GM21360 (cell line): ENCODE results near the gene MTOR.

Source experiments
- ATAC-seq: cut with Tn5 transposase; IDR thresholded peaks from one replicate; pipeline ENCODE4 v1.9.1; 2021; ENCODE audit warnings: mild to moderate bottlenecking, moderate library complexity; ENCODE audit not compliant: unreplicated experiment

Gene MTOR

DNA sequence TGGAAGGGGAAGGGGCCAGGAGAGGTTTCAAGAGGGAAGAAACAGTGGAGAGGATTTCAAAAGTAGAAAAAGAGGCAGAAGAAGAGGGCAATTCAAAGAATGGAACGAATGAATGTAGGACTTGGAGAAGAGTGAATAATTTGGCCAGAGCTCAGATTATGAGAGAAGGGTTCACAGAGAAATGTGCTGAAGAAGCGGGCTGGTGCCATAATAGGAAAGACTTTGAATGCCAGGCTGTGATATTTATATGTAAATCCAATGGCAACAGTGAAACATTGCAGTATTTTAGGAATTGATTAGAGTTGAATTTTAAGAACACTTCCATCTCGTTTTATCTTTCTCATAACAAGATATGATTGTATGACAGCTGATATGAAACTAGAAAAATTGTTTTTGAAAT, 109.2 kb downstream of the MTOR start:
- ATAC-seq, result no peak

DNA sequence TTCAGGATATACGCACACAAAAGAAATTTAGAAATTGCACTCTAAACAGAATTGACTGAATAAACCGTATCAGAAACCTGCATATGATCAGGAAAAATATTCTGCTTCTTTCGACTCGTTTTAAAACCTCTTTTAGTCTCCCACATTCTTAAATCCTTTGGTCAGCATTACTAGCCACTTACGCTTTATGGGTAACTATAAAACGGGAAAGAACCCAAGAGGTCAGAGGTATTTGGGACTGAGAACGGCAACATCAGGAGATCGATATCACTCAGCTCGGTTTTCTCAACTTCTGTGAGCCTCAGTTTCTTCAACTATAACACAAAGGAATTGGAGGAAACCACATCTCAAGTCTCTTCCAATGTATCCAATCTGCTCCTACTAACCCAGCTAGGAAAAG, 109.6 kb downstream of the MTOR start:
- ATAC-seq, result no peak

DNA sequence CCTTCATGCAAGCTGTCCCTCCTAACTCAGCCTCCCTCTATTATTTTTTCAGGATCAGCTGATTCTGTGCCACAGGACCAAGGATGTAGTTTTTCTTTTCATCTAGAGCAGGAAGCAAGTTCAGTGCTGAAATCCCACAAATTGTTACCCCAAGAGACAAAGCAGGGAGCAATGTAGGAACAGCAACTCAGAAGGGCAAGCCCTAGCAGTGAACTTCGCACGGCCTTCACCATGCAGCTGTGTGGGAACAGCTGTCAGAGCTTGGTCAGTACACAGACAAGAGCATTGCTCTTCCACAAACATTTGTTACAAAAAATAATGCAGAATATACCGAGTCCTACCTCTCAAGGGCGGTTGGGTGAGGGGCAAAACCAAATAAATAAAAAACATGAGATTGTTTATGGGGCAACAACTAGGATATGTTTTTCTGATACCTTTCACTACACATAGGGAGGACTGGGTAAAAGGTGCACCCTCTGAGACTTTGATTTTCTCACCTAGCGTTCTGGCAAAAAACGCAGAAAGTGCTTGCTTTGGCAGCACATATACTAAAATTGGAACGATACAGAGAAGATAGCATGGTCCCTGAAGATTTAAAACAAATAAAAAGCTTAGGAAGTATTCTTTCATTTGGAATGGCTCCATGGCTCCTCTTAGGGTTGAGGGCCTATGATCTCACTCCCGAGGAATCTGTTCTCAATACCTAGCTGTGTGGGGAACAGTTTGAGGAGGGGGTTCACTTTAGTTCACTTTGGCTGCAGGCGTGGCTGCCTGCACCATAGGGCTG, 110.3 kb downstream of the MTOR start:
- ATAC-seq, result no peak

DNA sequence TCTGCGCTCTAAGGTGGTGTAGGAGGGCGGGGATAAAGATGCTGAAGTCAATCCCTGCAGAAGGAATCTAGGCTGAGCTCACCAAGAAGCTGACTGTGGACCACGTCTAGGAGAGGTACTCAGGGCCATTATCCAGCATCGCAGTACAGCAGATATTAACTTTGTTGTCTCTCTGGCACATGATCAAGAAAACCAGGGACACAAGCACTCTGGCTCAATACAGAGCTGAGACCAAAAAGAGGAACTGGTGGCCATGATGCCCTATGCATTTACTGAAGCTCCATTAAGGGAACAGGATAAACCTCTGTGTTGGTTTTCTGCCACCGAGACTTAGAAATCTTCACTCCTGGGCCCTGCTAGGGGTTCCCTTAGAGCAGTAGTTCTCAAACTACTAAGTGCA, 111.2 kb downstream of the MTOR start:
- no peak for ATAC-seq

DNA sequence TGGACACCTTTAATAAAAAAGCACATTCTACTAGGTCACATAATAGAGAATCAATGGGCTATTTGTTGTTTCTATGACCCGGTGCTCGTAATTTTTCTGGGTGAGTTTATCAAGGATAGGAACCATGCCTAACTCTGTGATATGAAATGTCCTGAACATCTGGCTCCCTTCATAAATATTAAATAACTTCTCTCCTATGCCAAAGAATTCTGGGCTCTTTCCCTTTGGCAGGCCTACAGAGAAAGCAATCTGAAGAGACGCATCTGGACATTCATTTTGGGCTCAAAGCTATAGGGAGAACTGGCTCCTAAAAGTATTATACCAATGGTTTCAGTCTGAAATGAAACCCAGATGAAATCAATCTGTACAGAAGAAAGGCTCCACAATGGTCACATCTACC, 112.0 kb downstream of the MTOR start:
- no peak for ATAC-seq

DNA sequence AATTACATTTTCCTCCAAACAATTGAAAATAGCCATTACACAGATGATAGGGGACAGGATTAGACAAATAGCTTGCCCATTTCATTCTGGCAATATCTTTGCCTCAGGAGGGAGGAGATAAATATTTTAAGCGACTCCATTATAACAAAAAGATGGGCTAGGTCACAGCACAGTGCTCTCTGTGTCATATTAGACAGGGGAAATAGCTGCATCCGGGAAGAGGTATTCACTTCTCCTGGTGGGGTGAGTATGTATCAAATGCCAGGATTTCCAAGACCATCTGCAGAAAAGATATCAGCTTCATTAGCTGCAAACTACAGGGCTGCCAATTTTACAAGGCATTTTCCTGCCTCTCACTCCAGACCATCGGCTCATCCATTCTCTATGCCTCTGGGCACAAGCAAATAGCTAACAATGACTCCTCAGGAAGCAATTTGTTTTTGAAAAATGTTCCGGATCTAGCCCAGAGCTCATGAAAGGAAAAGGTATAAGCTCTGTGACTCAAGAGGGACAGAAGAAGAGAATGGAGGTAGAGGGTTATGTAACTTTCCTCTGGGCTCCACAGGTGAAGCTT, 115.1 kb downstream of the MTOR start:
- ATAC-seq, result no peak

DNA sequence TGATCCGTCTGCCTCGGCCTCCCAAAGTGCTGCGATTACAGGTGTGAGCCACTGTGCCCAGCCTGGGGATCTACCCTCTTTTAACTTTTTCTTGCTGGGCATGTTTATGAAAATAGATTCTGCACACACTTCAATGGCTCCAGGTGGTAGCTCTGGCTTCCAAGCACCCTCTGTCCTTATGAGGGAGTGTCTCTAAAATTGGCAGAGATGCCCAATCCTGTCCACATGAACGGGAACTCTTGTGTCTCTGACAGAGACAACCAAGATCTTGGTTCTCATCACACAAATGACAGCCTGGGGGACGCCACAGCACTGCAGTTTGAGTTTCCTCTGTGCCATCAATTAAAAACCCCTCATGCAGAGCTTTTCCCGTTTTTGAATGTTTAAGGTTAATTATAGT, 116.6 kb downstream of the MTOR start:
- ATAC-seq, result no peak

DNA sequence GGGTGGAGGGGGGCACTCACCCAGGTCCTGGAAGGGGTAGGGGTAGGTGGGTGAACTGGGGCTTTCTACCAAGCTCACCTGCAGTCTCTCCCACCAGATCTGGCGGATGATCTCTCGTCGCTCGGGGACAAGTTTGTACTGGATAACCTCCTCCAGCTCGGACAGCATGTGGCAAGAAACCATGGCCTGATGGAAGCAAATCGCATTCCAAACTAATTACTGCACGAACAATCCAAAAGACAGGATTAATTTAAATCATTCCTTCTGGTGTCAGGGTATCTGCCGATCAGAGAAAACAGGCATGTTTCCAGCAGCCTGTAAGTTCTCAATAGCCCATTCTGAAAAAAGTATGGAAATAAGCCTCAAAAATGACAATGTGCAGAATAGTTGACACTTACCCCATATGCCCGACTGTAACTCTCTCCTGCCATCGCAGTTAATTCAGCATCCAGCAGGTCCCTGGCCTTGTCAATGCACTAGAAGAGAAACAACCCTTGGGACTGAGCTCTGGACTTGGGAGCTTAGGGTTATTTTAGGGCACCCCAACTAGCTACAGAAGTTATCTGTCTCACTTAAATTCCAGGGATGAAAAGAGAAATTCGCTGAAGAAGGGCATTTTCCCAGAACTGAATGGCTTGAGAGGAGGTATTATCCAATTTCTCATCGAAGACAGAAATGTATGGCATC, 117.6 kb downstream of the MTOR start:
- ATAC-seq, result no peak

DNA sequence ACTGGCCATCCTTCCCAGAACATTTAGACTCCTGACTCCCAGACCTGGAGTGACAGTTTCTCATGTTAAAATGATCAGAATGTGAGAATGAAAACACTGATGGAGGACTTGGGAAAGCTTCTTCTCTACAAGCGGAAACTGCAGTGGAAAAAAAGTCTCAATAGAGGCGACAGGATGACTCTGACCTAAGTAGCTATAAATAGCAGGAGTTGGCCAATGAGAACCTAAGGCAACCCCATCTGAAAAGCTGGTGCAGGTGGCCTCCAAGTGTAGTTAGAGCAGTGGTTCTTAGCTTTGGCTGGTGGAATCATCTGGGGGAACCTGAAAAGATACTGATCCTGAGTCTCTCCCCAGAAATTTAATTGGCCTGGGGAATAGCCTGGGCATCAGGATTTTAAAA, 118.4 kb downstream of the MTOR start:
- ATAC-seq, result no peak

DNA sequence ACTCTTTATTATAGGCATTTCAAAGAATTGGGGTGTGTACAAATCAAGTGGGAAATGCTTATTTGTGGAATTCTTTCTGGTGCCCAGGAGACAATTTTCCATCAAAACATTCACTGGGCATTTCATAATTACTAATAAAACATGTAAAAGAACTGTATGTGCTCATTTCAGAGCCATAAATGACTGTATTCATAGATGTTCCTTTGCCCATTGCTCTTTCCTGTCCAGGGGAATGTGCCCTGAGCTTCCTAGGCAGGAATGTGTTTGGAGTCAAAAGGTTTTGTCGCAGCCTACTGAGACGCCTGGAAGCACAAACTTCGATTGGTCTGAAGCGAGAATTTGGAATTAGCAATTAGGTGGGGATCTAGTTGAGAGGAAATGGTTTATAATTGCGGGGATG, 119.0 kb downstream of the MTOR start:
- ATAC-seq, result no peak

DNA sequence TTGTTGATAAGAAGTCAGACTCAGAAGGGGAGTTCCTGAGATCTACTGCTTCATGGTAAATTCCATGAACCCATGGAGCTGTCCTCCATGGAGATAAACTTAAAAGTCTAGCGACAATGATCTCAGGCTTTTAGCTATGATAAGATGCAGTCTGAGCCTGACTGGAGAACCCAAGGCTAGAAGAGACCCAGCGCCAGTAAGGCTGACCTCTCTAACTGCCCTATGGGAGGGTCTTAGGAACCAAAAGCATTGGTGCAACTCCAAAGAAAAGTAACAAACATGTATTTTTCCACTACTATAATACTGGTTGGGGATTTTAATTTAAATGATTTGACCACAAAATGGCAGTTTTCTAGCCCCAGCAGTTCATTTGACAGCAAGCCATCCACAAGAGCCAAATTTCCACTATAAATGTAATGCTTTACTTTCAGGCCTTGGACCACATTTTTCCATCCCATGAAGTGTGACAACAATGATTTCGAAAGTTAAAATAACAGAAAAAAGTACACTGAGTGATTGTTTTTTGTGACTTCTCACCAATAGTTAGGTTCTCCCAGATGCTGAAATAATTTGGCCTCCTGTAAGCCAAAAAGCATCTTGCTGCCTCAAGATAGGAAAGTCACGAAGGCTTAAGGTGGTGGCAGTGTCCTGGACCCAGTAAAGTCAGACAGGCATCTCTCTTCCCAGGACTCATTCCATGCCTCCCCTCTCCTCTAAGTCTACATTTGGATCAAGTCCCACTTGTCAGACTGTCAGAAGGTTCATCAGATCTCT, 119.5 kb downstream of the MTOR start:
- no peak for ATAC-seq

DNA sequence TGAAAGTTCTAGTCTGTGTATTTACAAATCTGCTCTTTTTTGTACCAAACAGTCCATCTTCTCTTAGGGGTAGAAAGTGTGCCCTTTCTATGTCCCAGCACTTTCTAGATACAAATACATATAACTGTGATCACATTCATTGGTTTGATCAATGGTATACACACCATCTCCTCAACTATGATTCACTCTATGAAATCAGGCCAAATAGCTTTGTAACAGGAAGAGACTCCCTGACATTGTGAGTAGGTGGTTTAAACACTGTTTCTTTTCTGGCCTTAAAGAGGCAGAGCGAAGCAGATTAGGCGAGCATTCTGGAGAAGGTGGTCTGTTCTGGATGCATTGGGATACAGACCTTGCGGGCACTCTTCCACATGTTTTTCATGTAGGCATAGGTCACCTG, 123.4 kb downstream of the MTOR start:
- ATAC-seq, result no peak

DNA sequence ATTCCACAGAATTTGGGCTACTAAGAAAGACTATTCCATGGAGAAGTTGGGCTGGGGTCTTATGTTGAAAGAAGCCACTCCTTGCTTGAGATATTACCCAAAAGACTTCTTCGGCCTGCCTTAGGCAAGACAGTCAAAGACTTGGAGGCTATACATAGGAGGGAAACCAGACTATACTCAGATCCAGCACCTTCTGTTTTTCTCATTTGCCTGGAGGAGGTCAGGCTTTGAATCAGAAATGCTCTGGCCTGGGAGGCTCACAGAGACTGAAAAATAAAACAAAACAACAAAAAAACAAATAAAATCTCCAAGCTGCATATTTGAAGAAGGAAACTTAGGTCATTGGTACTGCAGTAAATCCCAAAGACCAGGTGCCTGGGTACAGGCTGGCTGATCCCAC, 124.3 kb downstream of the MTOR start:
- no peak for ATAC-seq

DNA sequence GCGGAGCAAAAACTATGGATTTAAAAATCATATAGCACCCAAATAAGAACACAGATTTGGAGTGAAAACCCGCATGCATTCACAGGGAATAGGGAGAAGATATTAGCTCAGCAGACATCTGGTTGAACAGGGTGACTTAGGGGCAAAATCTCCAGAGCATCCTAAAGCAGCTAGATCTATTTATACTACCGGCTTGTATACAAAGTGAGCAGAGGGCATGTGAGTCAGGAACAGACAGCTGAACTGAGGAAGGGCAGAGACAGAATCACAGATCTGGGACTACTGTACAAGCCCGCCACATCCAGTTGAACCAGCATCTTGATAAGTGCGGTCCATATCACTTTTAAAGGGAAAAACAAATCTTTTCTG, 127.5 kb downstream of the MTOR start:
- no peak for ATAC-seq

DNA sequence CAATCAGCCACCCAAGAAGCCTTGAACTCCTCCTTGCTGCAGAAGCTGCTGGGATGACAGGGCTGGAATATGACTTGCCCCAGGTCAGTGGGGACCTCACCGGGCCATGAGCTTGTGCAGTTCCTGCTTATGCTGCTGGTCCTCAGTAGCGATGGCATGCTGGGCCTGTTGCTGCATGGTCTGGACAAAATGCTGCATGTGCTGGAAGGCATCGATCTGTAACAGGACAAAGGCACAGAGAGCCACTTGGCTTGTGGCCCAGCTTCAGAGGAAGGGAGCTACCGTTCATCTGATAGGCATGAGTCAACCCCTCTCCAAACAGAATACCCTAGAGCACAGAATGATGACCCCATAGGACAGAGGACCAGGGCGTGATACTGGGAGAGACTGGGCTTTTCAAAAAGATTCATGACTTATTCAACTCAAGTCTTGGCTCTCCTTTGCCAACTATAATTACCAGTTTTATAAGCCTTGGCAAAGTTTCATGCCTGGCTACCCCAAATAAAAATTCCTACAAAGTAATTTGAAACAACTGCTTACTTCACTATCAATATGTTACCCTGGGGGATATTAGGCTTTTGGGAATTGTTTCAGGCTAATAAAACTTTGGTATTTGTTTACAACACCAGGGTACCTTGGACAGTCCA, 128.0 kb downstream of the MTOR start:
- ATAC-seq, result no peak

DNA sequence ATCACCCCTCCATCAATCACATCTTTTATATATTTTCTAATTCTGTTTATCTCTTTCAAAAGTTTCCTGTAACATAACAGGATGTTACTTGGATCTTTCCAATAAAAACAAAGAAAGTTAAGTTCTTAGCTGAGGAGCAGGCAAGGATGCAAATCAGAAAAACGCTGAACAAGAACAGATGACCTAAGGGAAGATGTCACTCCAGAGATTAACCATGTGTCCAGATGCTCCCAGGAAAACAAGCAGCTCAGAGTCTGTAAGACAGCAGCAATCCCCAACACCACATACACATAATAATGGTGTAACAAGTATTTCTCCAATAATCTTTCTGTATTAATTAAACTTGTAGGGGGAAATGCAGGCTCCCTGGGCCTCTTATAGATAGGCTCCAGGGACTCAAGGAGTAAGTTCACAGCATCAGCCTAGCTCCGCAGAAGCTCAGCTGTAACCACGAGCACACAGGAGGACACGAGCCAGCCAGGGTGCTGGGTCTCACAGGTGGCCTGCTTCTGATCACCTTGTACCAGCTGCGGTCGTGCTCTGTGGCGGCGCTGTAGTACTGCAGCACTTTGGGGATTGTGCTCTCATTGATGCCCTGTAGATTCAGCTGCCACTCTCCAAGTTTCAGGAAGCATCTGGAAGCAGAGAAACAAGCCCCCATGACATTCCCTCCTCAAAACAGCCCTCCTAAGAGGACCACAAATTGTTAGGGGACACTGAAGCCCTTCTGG, 129.6 kb downstream of the MTOR start:
- ATAC-seq, result no peak

DNA sequence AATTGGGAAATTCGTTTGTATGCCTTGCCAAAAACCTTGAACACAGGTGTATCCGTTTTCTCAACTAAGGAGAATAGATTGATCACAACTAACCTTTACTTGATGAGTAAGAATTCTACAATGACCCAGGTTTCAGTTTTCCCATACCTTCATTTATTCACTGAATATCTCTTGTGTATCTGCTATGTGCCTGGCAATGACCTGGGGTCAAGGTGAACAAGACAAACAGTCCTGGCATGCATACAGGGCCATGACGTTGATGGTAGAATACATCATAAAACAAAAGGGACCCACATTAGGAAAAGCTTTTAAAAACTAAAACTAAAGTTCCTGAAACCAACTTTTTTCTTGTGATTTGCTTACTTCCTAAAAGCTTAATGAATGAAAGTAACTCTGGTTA, 130.5 kb downstream of the MTOR start:
- ATAC-seq, result no peak

DNA sequence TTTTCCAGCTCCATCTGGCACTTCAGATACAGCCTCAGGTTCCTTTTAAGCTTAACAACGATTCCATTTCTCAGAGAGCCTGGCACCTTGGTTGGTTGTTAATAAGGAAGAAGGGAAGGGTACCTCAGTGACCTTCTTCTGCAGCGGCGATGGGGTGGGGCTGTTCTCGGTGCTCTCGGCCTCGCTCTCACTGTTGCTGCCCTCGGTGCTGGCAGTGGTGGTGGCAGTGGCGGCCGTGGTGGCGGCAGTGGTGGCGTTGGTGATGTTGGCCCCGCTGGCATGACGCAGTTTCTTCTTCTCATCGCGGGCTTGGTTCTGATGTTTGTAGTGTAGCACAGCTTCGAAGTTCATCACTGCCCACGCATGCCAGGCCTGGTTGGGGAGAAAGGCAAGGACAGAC, 131.9 kb downstream of the MTOR start:
- ATAC-seq, result no peak

DNA sequence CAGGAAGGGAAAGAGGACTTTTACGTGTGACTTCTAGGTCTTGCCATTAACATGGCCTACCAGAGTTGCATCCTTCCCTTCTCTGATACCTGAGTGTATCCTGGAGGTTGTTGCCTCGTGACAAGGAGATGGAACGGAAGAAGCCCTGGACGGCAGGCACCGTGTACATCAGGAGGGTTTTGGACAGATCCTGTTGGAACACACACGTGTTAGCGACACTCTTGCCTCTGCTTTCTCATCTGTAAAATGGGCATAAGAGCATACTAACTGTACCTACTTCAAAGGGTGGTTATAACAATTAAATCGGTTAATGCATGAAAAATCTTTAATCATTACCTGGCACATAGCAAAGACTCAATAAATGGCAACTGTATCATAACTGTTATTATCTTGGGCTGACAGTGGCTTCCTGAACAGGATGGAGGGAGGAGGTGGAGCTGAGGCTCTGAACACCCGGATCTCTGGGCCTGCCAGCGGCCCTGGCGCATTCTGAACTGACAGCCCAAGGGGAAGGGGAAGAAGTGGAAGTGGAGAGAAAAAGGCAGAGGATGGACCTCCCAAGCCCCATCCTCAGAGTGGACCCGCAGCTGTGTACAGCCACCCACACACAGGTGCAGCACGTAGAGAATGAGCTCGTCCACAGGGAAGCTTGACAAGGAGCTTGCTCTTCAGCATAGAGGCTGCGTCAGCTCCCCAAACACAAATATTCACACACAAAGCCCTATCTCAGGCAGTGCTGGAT, 132.5 kb downstream of the MTOR start:
- no peak for ATAC-seq

DNA sequence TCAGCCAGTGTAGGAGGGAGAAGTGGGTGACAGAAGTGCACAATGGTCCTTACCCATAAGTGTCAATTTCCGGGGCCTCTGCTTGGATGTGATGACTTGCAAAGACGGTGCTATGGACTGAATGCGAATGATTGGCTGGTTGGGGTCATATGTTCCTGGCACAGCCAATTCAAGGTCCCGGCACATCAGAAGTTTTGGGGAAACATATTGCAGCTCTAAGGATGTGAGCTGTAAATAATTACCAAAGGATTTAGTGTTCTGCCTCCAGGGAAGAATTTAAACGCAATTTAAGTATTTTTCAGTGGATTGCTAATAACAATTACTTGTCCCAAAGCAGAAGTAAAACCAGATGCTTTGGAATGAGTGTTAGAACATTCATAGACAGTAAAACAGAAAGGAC, 135.8 kb downstream of the MTOR start:
- no peak for ATAC-seq
